ENCODE data around the gene ATP8A1. TPM values are rescaled to one million over a fixed set of nuclear protein-coding genes. Genes with fewer than 3 reads are reported as not detected.
"Not testable (repeated sequence)": the region's sequence is repeated elsewhere in the genome, so short reads cannot be mapped to it uniquely, and the experiment has no call there.

Gene ATP8A1
- polyA plus RNA-seq, 4 donors: 5.1 to 90.1 (median 9.4) TPM

- H3K4me3 ChIP-seq (ENCODE audit: low read depth in 1 of 3, low read length in 3 of 3): no peak overlapping the region
- no peaks in the 10 kb centered on the region for H3K27me3 ChIP-seq (ENCODE audit: control insufficient read depth in 3 of 3, insufficient read depth in 3 of 3, low read length in 3 of 3)
- H3K27ac ChIP-seq (ENCODE audit: low read depth in 1 of 3, low read length in 2 of 3): no peak overlapping the region
- DNase-seq (no peak), FAIRE-seq (no peak)
- H3K4me1 ChIP-seq (ENCODE audit: control insufficient read depth in 3 of 3, insufficient read depth in 2 of 3, low read depth in 1 of 3, low read length in 2 of 3): peaks cover 2 to 11% (median 9%) of the 10 kb centered on the region in 3 donors
- 30 to 62% (median 47%) methylated on average over 6 of the region's 6 CpGs for WGBS, 3 donors
- no peaks in the 10 kb centered on the region for H3K9me3 ChIP-seq (ENCODE audit: control insufficient read depth in 2 of 2, insufficient read depth in 1 of 2, low read depth in 1 of 2, low read length in 1 of 2)
- peaks cover 0 to 4% (median 0%) of the 10 kb centered on the region in 3 donors for H3K36me3 ChIP-seq (ENCODE audit: control insufficient read depth in 3 of 3, insufficient read depth in 2 of 3, low read depth in 1 of 3, low read length in 3 of 3)
Measured at GRCh38 chr4:42489095-42489494, 167.8 kb downstream of the ATP8A1 start.

GRCh38 chr4:42488554-42488953 is 168.4 kb downstream of the ATP8A1 start:
- H3K27ac ChIP-seq (ENCODE audit: low read depth in 1 of 3, low read length in 2 of 3): no peak overlapping the region
- 37 to 64% (median 55%) methylated on average over 3 of the region's 3 CpGs for WGBS, 3 donors

GRCh38 chr4:42488114-42488513 is 168.8 kb downstream of the ATP8A1 start:
- 91 to 92% (median 92%) methylated on average over 2 of the region's 2 CpGs for WGBS, 3 donors
- Histone ChIP-seq H3K9me3 (ENCODE audit: control insufficient read depth in 2 of 2, insufficient read depth in 1 of 2, low read depth in 1 of 2, low read length in 1 of 2) (no peaks in the 10 kb centered on the region), H3K36me3 (ENCODE audit: control insufficient read depth in 3 of 3, insufficient read depth in 2 of 3, low read depth in 1 of 3, low read length in 3 of 3) (peaks cover 0 to 2% (median 0%) of the 10 kb centered on the region in 3 donors), H3K27ac (ENCODE audit: low read depth in 1 of 3, low read length in 2 of 3) (no peak overlapping the region), H3K4me3 (ENCODE audit: low read depth in 1 of 3, low read length in 3 of 3) (no peak overlapping the region), H3K27me3 (ENCODE audit: control insufficient read depth in 3 of 3, insufficient read depth in 3 of 3, low read length in 3 of 3) (no peaks in the 10 kb centered on the region), H3K4me1 (ENCODE audit: control insufficient read depth in 3 of 3, insufficient read depth in 2 of 3, low read depth in 1 of 3, low read length in 2 of 3) (peaks cover 2 to 11% (median 9%) of the 10 kb centered on the region in 3 donors)
- no peak for FAIRE-seq
- DNase-seq: no peak

More at GRCh38 chr4:42488554-42488953, 168.4 kb downstream of the ATP8A1 start:
- Histone ChIP-seq H3K9me3 (ENCODE audit: control insufficient read depth in 2 of 2, insufficient read depth in 1 of 2, low read depth in 1 of 2, low read length in 1 of 2) (no peaks in the 10 kb centered on the region), H3K36me3 (ENCODE audit: control insufficient read depth in 3 of 3, insufficient read depth in 2 of 3, low read depth in 1 of 3, low read length in 3 of 3) (peaks cover 0 to 1% (median 0%) of the 10 kb centered on the region in 3 donors), H3K4me3 (ENCODE audit: low read depth in 1 of 3, low read length in 3 of 3) (no peak overlapping the region), H3K27me3 (ENCODE audit: control insufficient read depth in 3 of 3, insufficient read depth in 3 of 3, low read length in 3 of 3) (no peaks in the 10 kb centered on the region), H3K4me1 (ENCODE audit: control insufficient read depth in 3 of 3, insufficient read depth in 2 of 3, low read depth in 1 of 3, low read length in 2 of 3) (peaks cover 2 to 11% (median 9%) of the 10 kb centered on the region in 3 donors)
- no peak for FAIRE-seq
- DNase-seq: peak in 1 of 2 donors; percentile 13

GRCh38 chr4:42487230-42487629 is 169.7 kb downstream of the ATP8A1 start:
- Histone ChIP-seq H3K9me3 (ENCODE audit: control insufficient read depth in 2 of 2, insufficient read depth in 1 of 2, low read depth in 1 of 2, low read length in 1 of 2) (no peaks in the 10 kb centered on the region), H3K36me3 (ENCODE audit: control insufficient read depth in 3 of 3, insufficient read depth in 2 of 3, low read depth in 1 of 3, low read length in 3 of 3) (peaks cover 0 to 2% (median 0%) of the 10 kb centered on the region in 3 donors), H3K27me3 (ENCODE audit: control insufficient read depth in 3 of 3, insufficient read depth in 3 of 3, low read length in 3 of 3) (no peaks in the 10 kb centered on the region), H3K4me3 (ENCODE audit: low read depth in 1 of 3, low read length in 3 of 3) (no peak overlapping the region), H3K27ac (ENCODE audit: low read depth in 1 of 3, low read length in 2 of 3) (no peak overlapping the region), H3K4me1 (ENCODE audit: control insufficient read depth in 3 of 3, insufficient read depth in 2 of 3, low read depth in 1 of 3, low read length in 2 of 3) (peaks cover 2 to 11% (median 4%) of the 10 kb centered on the region in 3 donors)
- 26 to 53% (median 41%) methylated on average over 1 of the region's 1 CpG for WGBS, 3 donors
- DNase-seq (no peak), FAIRE-seq (no peak)

- not testable (repeated sequence) for FAIRE-seq; DNase-seq; H3K9me3 ChIP-seq (ENCODE audit: control insufficient read depth in 2 of 2, insufficient read depth in 1 of 2, low read depth in 1 of 2, low read length in 1 of 2); H3K27me3 ChIP-seq (ENCODE audit: control insufficient read depth in 3 of 3, insufficient read depth in 3 of 3, low read length in 3 of 3); H3K27ac ChIP-seq (ENCODE audit: low read depth in 1 of 3, low read length in 2 of 3); H3K36me3 ChIP-seq (ENCODE audit: control insufficient read depth in 3 of 3, insufficient read depth in 2 of 3, low read depth in 1 of 3, low read length in 3 of 3); H3K4me3 ChIP-seq (ENCODE audit: low read depth in 1 of 3, low read length in 3 of 3)
- peaks cover 2 to 11% (median 4%) of the 10 kb centered on the region in 3 donors for H3K4me1 ChIP-seq (ENCODE audit: control insufficient read depth in 3 of 3, insufficient read depth in 2 of 3, low read depth in 1 of 3, low read length in 2 of 3)
- 96 to 97% (median 97%) methylated on average over 6 of the region's 6 CpGs for WGBS, 3 donors
Measured at GRCh38 chr4:42486156-42486555, 170.7 kb downstream of the ATP8A1 start.

GRCh38 chr4:42484630-42485029 is 172.3 kb downstream of the ATP8A1 start:
- no peak overlapping the region for H3K27ac ChIP-seq (ENCODE audit: low read depth in 1 of 3, low read length in 2 of 3)
- 93 to 98% (median 94%) methylated on average over 4 of the region's 4 CpGs for WGBS, 3 donors
- H3K4me1 ChIP-seq (ENCODE audit: control insufficient read depth in 3 of 3, insufficient read depth in 2 of 3, low read depth in 1 of 3, low read length in 2 of 3): peaks cover 0 to 6% (median 0%) of the 10 kb centered on the region in 3 donors
- FAIRE-seq: no peak
- peaks cover 0 to 2% (median 0%) of the 10 kb centered on the region in 3 donors for H3K36me3 ChIP-seq (ENCODE audit: control insufficient read depth in 3 of 3, insufficient read depth in 2 of 3, low read depth in 1 of 3, low read length in 3 of 3)
- no peak for DNase-seq
- no peaks in the 10 kb centered on the region for H3K9me3 ChIP-seq (ENCODE audit: control insufficient read depth in 2 of 2, insufficient read depth in 1 of 2, low read depth in 1 of 2, low read length in 1 of 2)
- no peaks in the 10 kb centered on the region for H3K27me3 ChIP-seq (ENCODE audit: control insufficient read depth in 3 of 3, insufficient read depth in 3 of 3, low read length in 3 of 3)
- H3K4me3 ChIP-seq (ENCODE audit: low read depth in 1 of 3, low read length in 3 of 3): no peak overlapping the region

GRCh38 chr4:42483426-42484379 is 173.2 kb downstream of the ATP8A1 start:
- Histone ChIP-seq H3K4me1 (ENCODE audit: control insufficient read depth in 3 of 3, insufficient read depth in 2 of 3, low read depth in 1 of 3, low read length in 2 of 3) (no peaks in the 10 kb centered on the region), H3K36me3 (ENCODE audit: control insufficient read depth in 3 of 3, insufficient read depth in 2 of 3, low read depth in 1 of 3, low read length in 3 of 3) (peaks cover 0 to 2% (median 0%) of the 10 kb centered on the region in 3 donors), H3K4me3 (ENCODE audit: low read depth in 1 of 3, low read length in 3 of 3) (no peak overlapping the region), H3K9me3 (ENCODE audit: control insufficient read depth in 2 of 2, insufficient read depth in 1 of 2, low read depth in 1 of 2, low read length in 1 of 2) (no peaks in the 10 kb centered on the region), H3K27me3 (ENCODE audit: control insufficient read depth in 3 of 3, insufficient read depth in 3 of 3, low read length in 3 of 3) (no peaks in the 10 kb centered on the region), H3K27ac (ENCODE audit: low read depth in 1 of 3, low read length in 2 of 3) (no peak overlapping the region)
- DNase-seq (no peak), FAIRE-seq (no peak)
- WGBS, 3 donors: 70 to 91% (median 90%) methylated on average over 9 of the region's 9 CpGs

GRCh38 chr4:42482516-42483327 is 174.2 kb downstream of the ATP8A1 start:
- Histone ChIP-seq H3K36me3 (ENCODE audit: control insufficient read depth in 3 of 3, insufficient read depth in 2 of 3, low read depth in 1 of 3, low read length in 3 of 3) (peaks cover 0 to 3% (median 0%) of the 10 kb centered on the region in 3 donors), H3K27ac (ENCODE audit: low read depth in 1 of 3, low read length in 2 of 3) (no peak overlapping the region), H3K4me3 (ENCODE audit: low read depth in 1 of 3, low read length in 3 of 3) (no peak overlapping the region), H3K27me3 (ENCODE audit: control insufficient read depth in 3 of 3, insufficient read depth in 3 of 3, low read length in 3 of 3) (no peaks in the 10 kb centered on the region), H3K9me3 (ENCODE audit: control insufficient read depth in 2 of 2, insufficient read depth in 1 of 2, low read depth in 1 of 2, low read length in 1 of 2) (no peaks in the 10 kb centered on the region), H3K4me1 (ENCODE audit: control insufficient read depth in 3 of 3, insufficient read depth in 2 of 3, low read depth in 1 of 3, low read length in 2 of 3) (no peaks in the 10 kb centered on the region)
- WGBS, 3 donors: 83 to 89% (median 88%) methylated on average over 5 of the region's 5 CpGs
- FAIRE-seq: no peak
- no peak for DNase-seq
